Lower leg skin (tissue), 3 donors: ENCODE results near the gene FAF2.

Experiments used
- CTCF ChIP-seq, 3 donors: fragments of 450-650 bp; IDR thresholded peaks; one replicate each; pipeline ENCODE4 v1.5.1; 2016; ENCODE audit warnings: antibody characterized with exemption in 3 of 3, mild to moderate bottlenecking in 3 of 3, moderate library complexity in 2 of 3
- POLR2A ChIP-seq, 2 donors: fragments of 450-650 bp; IDR thresholded peaks; one replicate each; pipeline ENCODE4 v1.6.1; 2016 to 2017; ENCODE audit warnings: antibody characterized with exemption in 2 of 2, mild to moderate bottlenecking in 1 of 2, moderate library complexity in 1 of 2

GRCh38 chr5:176446028-176446665 is 2.0 kb upstream of the FAF2 start:
- TF ChIP-seq CTCF (IDR thresholded peaks at IDR 0.05) (no peak), POLR2A (IDR thresholded peaks at IDR 0.05) (no peak)
